Left lung (tissue), 10 donors: ENCODE results near the gene RALGPS1. TPM values are rescaled to one million over a fixed set of nuclear protein-coding genes. Genes with fewer than 3 reads are reported as not detected.

Source experiments
- ATAC-seq: fragments of 200-7000 bp; cut with Tn5 transposase; one replicate; pipeline ENCODE4 v1.9.1; 2020; ENCODE audit warnings: moderate library complexity
- DNase-seq, 4 donors: peaks; one replicate each; pipeline ENCODE4 v3.0.0-alpha.2; 2013 to 2020
- H3K27ac ChIP-seq, 2 donors: fragments of 200-600 bp; sonication (generic) in 1 of 2; one replicate each; pipeline versions ENCODE4 v1.5.0 to v1.8.0; 2020 to 2021
- H3K27me3 ChIP-seq, 2 donors: fragments of 200-600 bp; sonication (generic) in 1 of 2; one replicate each; pipeline versions ENCODE4 v1.5.0 to v1.8.0; 2020 to 2021
- H3K36me3 ChIP-seq, 2 donors: fragments of 200-600 bp; sonication (generic) in 1 of 2; one replicate each; pipeline versions ENCODE4 v1.5.0 to v1.8.0; 2020 to 2021
- H3K4me1 ChIP-seq, 2 donors: fragments of 200-600 bp; one replicate each; pipeline ENCODE4 v1.8.0; 2021
- H3K4me3 ChIP-seq, 2 donors: fragments of 200-600 bp; sonication (generic) in 1 of 2; one replicate each; pipeline versions ENCODE4 v1.5.0 to v1.8.0; 2020 to 2021; ENCODE audit warnings: mild to moderate bottlenecking in 1 of 2
- H3K9me3 ChIP-seq, 2 donors: fragments of 200-600 bp; sonication (generic) in 1 of 2; one replicate each; pipeline versions ENCODE4 v1.5.0 to v1.8.0; 2020 to 2021
- intact Hi-C, 2 donors: fragments of 100-400 bp; cut with DNase I; formaldehyde crosslinking; loops; one replicate each; pipeline versions ENCODE4 v1.11.2 to v1.14.2; 2022
- polyA plus RNA-seq, 6 donors: library from polyadenylated mRNA; unstranded; fragments of 120-200 nt; gene quantifications; one replicate each; pipeline ENCODE4 v1.2.1, GENCODE V29; 2013; ENCODE audit not compliant: insufficient read length in 6 of 6
- total RNA-seq, 2 donors: library from RNA; stranded (reverse); fragmentation: NEBNext Ultra II Directional; extraction: Animal tissue kit (Norgen Biotek cat#: 25700); gene quantifications; one replicate each; pipeline ENCODE4 v1.2.1, GENCODE V29; 2021
- TF ChIP-seq, protein P1 (sequence below), 2 donors: fragments of 200-600 bp; sonication (generic) in 1 of 2; IDR thresholded peaks; one replicate each; pipeline versions ENCODE4 v1.5.0 to v1.8.0; 2021; ENCODE audit warnings: antibody characterized with exemption in 2 of 2
- donor health status: DM: no; HTN: yes; CAD: no.
- donor health status: DM: no; HTN: no; CAD: no.

Gene RALGPS1
- total and polyA plus RNA-seq, 8 donors = 11.9 to 27.6 (median 21.5) TPM

DNA sequence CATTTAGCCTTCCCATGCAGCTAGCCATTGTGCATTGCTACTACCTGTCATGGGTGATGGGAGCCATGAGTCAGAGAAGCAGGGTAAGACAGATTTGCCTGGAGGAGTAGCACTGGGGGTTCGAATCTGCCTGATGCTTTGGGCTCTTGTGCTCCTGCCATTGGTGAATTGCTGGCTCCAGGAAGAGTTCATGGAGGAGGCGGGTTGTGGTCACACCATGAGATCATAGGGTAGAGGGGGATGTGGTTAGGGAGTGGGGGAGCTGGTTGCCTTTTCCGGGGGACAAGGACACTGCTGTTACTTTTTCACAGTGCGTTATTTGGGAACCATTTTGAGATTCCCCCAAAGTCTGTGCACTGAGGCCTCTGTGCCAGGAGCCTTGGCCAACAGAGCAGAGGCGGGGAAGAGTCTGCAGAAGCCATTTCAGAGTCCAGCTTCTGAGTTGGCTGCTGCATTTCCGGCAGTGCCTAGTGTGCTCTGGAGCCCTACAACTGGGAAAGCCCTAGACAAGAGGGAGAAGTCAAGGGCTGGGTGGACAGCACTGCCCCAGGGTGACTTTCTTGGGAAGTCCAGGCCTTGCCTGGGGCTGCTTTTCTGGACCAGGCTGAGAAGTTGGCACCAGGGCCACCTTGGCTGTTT lies 201.6 kb downstream of the RALGPS1 start:
- ATAC-seq (no peak), DNase-seq (no peak)
- Histone ChIP-seq H3K9me3 (no peaks in the 10 kb centered on the region), H3K36me3 (no peaks in the 10 kb centered on the region), H3K27ac (no peak overlapping the region), H3K4me1 (peaks cover 14 to 19% of the 10 kb centered on the region in 2 donors), H3K27me3 (peaks cover 0 to 3% of the 10 kb centered on the region in 2 donors), H3K4me3 (no peak overlapping the region)
- intact Hi-C loops = no loop called here
- TF ChIP-seq, protein P1, sequence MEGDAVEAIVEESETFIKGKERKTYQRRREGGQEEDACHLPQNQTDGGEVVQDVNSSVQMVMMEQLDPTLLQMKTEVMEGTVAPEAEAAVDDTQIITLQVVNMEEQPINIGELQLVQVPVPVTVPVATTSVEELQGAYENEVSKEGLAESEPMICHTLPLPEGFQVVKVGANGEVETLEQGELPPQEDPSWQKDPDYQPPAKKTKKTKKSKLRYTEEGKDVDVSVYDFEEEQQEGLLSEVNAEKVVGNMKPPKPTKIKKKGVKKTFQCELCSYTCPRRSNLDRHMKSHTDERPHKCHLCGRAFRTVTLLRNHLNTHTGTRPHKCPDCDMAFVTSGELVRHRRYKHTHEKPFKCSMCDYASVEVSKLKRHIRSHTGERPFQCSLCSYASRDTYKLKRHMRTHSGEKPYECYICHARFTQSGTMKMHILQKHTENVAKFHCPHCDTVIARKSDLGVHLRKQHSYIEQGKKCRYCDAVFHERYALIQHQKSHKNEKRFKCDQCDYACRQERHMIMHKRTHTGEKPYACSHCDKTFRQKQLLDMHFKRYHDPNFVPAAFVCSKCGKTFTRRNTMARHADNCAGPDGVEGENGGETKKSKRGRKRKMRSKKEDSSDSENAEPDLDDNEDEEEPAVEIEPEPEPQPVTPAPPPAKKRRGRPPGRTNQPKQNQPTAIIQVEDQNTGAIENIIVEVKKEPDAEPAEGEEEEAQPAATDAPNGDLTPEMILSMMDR (IDR thresholded peaks at IDR 0.05) = no peak

DNA sequence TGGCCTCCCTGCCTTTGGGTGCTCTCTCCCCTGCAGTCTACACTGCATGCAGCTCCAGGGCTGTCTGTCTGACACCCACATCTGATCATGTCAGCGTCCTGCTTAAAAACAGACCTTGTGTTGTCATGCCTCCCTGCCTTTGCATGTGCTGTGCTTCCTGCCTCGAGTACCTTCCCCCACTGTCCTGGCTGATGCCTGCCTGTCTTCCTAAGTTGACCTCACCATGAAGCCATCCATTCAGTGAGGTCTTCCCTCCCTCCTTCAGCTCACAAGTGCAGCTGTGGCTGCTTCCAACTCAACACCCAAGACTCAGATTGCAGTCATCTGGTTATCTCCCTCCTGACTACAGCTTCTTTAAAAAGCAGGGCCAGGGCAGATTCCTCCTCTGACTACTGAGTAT lies 202.4 kb downstream of the RALGPS1 start:
- DNase-seq (no peak), ATAC-seq (no peak)
- intact Hi-C loops = no loop called here
- H3K27ac ChIP-seq = no peak overlapping the region
- H3K4me1 ChIP-seq = peaks cover 14 to 23% of the 10 kb centered on the region in 2 donors
- peaks cover 0 to 10% of the 10 kb centered on the region in 2 donors for H3K27me3 ChIP-seq
- no peaks in the 10 kb centered on the region for H3K9me3 ChIP-seq
- no peaks in the 10 kb centered on the region for H3K36me3 ChIP-seq
- no peak overlapping the region for H3K4me3 ChIP-seq
- TF ChIP-seq, protein P1 (IDR thresholded peaks at IDR 0.05) = no peak

DNA sequence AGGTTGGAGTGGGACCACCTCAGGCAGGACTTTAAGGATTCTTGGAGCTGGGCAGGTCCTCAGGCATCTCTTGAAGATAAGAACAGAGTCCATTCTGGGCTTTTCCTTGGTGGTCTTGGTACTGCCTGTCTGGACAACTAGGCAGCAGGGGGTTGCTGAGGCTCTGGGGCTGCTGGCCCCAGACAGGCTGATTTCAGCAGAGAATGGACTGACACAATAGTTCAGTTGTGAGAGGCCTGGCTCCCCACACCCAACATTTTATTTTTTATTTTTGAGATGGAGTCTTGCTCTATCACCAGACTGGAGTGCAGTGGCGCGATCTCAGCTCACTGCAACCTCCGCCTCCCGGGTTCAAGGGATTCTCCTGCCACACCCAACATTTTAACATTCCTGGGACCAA lies 203.2 kb downstream of the RALGPS1 start:
- peaks cover 0 to 19% of the 10 kb centered on the region in 2 donors for H3K27me3 ChIP-seq
- TF ChIP-seq, protein P1 (IDR thresholded peaks at IDR 0.05) = no peak
- H3K4me3 ChIP-seq = no peak overlapping the region
- ATAC-seq (no peak), DNase-seq (no peak)
- no peaks in the 10 kb centered on the region for H3K36me3 ChIP-seq
- no peaks in the 10 kb centered on the region for H3K9me3 ChIP-seq
- intact Hi-C loops = no loop called here
- H3K4me1 ChIP-seq = peaks cover 10 to 23% of the 10 kb centered on the region in 2 donors
- no peak overlapping the region for H3K27ac ChIP-seq

DNA sequence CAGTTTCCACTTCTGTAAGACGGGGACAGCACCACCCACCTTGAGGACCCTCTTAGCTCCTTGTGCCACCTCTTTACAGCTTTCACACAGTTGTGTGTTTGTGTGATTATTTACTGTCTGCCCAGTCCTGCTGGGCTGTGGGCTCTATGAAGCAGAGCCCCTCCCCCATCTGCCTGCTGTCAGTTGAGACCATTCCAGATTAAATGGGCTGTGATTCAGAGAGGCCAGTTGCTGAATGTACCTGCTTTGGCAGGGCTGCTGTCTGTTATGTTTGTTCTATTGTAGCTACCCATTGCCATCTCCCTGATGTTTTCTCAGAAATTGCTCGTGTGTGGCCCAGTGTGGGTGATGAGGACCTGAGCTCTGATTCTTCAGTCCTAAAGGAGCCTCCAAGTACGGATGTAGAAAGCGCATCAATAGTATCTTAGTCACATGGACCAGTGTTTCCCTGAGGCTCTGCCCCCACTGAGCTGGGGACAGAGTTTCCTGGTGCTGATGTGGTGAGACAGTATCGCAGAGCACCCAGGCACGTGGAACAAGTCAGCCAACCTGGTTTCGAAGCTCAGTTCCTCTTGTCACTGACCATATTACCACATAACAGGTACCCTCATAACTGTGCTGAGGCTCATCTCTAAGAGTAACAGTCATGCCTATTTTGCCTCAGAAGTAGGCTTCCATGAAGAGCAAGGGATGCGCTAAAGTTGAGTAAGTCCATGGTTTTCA lies 204.2 kb downstream of the RALGPS1 start:
- intact Hi-C loops = no loop called here

DNA sequence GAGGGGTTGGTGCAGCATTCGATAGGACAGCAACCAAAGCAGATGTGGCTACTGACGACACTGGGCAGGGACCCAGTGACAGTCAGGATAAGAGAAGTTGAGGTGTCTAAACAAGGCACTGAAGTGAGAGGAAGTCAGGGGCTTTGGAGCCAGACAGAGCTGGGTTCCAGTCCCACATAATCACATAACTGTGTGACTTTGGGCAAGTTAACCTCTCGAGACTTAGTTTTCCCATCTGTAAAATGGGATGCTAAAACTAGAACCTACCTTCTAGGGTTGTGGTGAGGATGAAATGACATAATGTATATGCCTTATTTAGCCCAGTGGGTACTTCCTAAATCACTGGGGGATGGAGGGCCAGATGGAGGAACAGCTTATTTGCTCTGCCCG lies 204.7 kb downstream of the RALGPS1 start:
- H3K4me3 ChIP-seq = no peak overlapping the region
- no peak for ATAC-seq
- H3K36me3 ChIP-seq = no peaks in the 10 kb centered on the region
- no peaks in the 10 kb centered on the region for H3K9me3 ChIP-seq
- H3K4me1 ChIP-seq = peaks cover 11 to 26% of the 10 kb centered on the region in 2 donors
- no peak for DNase-seq
- intact Hi-C loops = no loop called here
- H3K27ac ChIP-seq = no peak overlapping the region
- TF ChIP-seq, protein P1 (IDR thresholded peaks at IDR 0.05) = no peak
- H3K27me3 ChIP-seq = peaks cover 0 to 28% of the 10 kb centered on the region in 2 donors

More for the DNA sequence above, 204.2 kb downstream of the RALGPS1 start:
- Histone ChIP-seq H3K9me3 (no peaks in the 10 kb centered on the region), H3K4me1 (peaks cover 11 to 26% of the 10 kb centered on the region in 2 donors), H3K4me3 (no peak overlapping the region), H3K27me3 (peaks cover 0 to 28% of the 10 kb centered on the region in 2 donors), H3K36me3 (no peaks in the 10 kb centered on the region), H3K27ac (no peak overlapping the region)
- TF ChIP-seq, protein P1 (IDR thresholded peaks at IDR 0.05) = no peak
- DNase-seq = no peak
- no peak for ATAC-seq
